Femur (tissue), 1 donor: ENCODE results near the gene BCAS3.
A peak's percentile ranks its signal among the peaks of the same experiment; 100 is the strongest.

Source experiments
- DNase-seq: peaks from one replicate; pipeline ENCODE4 v3.0.0-alpha.2; 2017

Gene BCAS3

DNA sequence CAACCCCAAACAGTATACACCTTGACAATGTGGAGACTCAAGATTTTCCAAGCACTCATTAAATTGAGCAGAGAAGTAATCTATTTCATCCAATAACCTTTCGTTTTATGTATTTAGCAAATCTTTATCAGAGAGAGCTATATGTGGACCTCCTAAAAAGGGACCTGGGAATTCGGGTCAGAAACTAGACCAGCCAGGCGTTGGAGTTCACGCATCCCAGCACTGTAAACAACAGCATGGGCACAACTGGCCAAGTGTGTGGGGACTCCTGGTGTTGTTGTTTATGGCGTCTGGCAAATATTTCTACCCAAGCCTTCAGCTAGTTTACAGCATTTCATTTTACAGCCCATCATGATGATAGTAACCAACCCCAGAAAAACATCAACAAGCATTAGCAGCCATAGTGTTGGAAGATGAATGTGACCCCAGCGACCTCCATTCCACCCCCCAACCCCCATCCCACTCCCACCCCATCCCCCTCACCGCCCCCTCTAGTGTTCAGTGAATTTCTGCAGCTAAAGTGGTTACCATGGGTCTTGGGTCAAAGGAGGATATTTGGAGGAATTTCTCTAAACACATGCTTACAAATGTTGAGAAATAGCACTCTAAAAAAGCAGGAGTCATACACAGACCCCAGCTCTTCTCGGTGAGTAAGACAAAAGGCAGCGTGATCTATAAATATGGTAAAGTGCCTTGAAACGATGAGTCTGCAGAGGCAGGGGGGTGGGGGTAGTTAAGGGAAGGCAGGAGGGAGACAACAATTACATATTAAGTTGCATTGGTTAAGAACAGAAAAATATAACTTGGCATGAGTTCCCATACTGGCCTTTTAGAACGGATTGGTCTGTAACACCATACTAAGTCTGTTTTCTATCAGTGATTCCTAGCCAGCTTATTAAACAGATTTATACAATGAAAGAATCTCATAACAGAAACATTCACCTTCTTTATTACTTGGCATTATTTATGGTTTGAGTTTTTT lies 630.5 kb downstream of the BCAS3 start:
- no peak for DNase-seq

DNA sequence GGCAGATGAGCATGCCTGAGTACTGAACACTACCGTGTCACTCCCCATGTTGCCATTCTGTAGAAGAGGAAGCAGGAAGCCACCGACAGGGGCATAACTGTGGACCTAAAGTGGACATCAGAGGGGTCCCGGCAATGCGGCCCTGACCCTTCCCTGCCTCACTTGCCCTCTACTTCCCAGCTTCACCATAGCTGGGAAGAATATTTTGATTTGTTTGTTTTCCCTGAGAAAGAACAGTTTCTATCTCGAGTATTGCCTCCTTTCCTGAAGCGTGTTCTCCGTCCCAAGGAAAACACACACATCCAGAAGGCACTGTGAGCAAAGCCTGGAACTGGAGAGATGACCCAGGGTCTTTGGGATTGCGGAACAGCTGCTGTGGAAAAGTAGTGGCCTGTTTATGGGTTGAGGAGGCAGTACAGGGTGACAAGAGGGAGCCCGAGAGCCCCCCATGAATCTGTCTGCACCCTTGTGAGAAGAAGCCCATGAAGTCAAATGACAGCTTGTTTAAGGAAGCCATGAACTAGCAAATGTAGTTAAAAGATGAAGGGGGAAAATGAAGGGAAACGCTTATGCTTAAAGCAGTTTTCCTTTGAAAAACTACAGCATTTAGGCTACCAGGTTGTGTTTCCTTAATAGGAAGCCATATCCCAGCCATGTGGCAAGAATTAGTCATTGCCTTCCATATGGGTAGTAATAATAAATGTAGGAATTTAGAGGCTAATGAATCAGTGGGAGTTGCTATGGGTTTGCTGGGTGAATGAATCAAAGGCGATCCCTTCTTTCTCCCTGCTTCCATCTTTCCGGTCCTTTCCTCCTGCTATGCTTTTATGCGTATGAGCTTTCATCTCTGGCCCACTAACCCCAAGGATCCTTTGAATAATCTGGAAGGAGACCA lies 632.0 kb downstream of the BCAS3 start:
- DNase-seq, result no peak

DNA sequence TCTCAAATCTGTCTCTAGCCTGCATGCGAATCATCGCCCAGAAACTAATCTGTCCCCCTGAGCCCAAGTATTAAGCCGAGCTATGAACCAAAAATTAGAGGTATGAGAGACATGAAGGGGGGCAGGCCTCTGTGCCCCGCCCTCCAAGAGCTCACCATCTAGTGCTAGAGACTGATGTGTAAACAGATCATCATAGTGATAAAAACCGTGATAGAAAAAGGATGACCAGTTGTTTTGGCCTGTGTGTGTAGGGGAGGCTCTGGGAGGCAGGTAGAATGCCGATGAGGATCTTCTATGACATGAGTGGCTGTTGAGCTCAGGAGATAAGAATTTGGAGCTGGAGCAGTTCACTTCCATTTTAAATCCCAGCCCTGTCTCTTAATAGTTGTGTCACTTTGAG lies 632.9 kb downstream of the BCAS3 start:
- no peak for DNase-seq

DNA sequence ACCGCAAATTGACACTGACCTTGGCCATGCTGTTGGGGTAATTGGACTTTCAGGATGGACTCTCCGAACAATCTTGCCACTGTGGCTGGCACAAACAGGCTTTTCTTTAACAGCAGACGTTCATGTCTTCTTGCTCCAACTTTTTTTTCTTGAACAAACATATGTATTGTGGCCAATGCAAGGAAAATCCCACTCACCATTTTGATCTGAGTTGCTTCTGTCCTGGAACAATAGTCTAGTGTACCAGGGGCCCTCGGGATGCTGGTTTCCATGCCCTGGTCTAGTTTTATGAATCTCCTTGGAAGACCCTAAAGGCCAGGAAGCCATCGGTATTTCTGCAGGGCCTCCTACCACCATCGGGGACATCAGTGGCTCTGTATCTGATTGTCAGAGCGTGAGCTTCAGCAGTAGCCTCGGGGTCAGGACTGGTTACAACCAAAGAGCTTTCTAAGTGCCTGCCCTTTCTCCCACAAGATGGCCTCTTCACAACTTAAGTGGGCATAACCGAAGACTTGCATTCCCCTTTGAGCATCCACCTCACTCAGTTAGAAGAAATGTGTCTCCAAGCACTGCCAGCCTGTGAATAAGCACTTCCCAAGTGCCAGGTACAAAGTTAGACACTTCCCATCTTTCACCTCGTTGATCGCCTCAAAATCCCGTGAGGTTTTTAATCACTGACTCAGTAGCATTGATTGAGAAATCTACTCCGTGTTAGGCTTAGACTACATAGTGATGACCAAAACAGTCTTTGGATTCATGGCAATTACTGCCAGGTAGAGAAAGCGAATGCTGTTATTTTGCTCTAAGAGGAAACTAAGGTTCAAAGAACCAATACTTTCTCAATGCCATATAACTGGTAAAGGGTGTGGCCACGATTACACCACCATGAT lies 635.0 kb downstream of the BCAS3 start:
- DNase-seq, result no peak

DNA sequence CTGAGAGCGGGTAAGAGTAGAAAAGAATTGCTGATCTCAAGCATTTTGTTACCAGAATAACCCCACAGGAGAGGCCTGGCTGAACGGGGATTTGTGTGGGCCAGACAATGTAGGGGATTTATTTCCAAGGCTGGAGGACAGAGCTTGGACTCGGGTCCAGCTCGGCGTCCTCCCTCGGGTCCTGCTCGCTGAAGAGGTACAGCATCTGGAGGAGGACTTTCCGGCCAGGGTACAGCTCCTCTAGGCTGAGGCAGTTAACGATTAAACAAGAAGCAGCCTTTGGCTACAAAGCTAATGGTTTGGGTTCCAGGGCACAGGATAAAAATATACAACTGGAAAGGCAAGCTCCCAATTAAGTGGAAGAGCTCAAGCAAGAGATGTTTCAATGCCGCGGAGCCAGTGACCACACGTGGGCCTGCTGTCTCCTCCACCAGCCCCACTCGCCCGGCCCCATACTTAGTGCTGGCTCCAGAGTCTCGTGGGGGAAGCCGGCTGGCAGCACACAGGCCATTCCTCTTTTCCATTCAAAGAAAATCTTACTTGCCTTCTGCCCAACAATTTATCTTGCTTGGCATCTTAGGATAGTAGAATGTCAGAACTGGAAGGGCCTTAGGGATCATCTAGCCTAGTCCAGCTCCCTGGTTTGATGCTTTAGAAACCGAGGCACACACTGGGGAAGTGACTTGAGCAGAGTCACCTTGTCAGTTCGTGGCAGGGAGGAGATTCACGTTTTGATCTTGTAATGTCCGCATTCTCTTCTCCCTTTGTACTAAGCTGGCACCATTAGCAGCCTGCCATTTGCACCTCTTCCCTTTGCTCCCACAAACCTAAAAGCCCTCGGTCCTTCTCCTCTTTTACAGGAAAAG lies 636.0 kb downstream of the BCAS3 start:
- peak; percentile 87 for DNase-seq

DNA sequence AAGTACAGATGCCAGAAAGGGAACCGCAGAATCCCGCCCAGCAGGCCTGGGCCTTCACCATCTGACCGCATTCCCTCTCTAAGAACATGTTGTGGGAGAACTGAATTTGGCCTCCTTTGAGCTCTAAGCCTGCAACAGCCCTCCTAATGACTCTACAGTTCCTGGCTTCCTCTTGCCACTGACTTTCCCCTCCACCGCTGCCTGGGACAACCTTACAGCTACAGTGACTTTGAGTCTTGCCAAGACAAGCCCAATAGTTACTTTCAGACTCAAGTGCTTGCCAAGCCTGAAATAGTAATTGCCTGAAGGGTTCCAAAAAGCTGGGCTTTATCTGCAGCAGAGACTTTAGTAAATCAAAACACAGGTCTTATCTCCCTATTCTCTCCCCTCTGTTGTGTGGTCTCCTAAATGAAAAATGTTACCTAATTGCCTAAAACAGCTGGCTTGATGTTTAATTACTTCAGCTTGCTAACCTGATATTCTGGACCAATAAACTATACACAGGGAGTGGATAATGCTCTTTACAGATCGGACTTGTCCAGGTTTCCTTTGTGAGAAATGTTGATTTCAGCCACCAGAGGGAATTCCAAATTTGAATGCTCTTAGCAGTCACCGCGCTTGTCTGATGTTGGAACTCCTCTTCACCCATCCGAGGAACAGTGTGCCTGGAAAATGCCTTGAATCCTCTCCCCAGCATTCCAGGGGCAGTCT lies 636.9 kb downstream of the BCAS3 start:
- DNase-seq, result peak; percentile 88

DNA sequence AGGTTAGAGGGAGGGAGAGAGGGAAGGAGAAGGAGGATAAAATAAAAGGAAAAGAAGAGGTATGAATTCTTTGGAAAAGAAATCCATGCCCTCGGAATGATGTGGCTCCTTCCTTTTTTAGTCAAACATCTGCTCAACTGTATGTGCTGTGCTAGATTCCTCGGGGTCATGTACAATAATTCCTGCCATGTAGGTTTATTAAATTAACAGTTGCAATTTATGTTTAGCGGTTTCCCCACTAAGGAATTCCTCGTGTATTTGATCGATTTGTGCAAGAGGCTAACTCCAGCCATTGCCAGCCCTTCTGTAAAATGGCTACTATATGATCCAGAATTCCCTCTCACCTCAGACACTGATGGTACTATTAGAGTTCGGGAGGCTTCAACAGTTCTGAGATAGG lies 639.0 kb downstream of the BCAS3 start:
- DNase-seq, result no peak

DNA sequence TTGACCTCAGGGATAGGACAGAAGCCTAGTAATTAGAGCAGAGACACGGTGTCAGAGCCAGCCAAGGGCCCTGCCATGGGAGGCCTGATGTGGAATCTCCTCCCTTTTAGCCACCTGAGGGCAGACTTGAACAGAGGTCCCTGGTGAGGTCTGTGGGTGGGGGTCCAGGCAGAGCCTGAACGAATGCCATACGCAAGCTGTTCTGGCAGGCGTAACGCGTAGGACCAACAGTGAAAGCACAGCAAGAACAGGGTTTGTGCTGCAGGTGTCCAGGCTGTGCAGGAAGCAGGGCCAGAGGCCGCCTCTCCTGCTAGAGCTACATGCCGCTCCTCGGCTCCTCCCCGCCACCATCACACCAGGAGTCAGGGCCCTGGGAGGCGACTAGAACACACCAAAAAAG lies 640.1 kb downstream of the BCAS3 start:
- DNase-seq, result no peak

DNA sequence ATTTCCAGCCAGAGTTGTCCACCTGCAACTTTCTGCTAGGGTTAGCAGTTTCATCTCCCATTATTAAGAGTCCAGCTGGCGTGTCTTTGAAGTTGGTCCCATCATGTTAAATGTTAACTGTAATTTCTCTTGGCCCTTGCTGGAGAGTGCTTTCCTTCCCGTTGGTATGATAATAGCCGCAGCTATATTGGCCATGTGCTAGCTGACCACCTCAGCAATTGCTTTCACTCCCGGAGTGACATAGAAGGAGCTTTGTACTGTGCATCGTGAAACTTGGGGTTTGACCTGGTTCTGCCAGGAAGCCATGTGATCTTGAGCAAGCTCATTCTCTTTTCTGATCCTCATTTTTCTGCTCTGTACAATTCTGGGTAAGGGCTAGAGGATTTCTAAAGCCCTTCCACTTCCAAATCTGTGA lies 641.0 kb downstream of the BCAS3 start:
- DNase-seq, result no peak

DNA sequence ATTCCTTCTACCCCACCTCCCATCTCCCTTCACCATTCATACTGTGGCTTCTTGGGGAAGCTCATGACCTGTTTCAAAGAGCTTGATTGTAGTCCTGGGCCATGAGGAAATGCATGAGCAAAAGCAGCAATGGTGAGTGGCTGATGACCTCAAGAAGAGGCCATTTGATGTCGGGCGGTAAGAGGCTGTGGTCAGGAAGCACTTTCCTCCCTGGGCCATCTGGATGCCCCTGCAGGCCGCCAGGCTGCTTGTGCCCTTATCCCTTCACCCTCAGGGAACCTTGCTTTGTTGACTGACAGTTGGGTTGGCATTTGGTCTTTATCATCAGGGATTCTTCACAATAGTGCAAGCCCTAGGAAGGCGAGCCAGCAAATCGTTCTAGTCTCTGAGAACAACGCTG lies 643.7 kb downstream of the BCAS3 start:
- DNase-seq, result no peak

DNA sequence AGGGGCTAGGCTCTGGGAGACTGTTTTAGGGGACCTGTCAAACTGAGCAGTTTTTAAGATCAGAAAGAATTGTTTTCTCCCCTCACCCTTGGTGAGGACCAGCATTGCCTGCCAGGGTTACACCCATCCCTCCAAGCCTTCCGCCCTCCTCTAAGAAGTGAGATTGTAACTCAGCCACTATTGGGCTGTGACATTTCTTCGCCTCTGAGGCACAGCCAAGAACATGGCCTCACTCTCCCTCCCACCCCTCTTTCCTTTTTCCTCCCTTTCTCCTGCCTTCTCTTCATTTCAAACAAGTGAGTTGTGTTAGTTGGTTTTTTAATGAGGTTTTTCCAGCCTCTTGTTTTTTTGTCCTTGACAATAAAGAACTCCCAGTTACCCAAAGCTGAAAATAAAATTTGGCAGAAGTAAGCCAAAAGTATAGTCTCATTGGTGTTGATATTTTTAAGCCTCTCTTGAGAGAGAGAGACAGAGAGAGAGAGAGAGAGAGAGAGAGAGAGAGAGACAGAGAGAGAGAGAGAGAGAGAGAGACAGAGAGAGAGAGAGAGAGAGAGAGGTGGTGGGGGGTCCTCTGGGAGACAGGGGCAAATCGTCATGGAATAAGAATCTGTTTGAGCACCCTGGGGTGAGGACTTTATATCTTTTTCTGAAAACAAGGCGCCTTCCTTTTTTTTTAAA lies 644.8 kb downstream of the BCAS3 start:
- no peak for DNase-seq

DNA sequence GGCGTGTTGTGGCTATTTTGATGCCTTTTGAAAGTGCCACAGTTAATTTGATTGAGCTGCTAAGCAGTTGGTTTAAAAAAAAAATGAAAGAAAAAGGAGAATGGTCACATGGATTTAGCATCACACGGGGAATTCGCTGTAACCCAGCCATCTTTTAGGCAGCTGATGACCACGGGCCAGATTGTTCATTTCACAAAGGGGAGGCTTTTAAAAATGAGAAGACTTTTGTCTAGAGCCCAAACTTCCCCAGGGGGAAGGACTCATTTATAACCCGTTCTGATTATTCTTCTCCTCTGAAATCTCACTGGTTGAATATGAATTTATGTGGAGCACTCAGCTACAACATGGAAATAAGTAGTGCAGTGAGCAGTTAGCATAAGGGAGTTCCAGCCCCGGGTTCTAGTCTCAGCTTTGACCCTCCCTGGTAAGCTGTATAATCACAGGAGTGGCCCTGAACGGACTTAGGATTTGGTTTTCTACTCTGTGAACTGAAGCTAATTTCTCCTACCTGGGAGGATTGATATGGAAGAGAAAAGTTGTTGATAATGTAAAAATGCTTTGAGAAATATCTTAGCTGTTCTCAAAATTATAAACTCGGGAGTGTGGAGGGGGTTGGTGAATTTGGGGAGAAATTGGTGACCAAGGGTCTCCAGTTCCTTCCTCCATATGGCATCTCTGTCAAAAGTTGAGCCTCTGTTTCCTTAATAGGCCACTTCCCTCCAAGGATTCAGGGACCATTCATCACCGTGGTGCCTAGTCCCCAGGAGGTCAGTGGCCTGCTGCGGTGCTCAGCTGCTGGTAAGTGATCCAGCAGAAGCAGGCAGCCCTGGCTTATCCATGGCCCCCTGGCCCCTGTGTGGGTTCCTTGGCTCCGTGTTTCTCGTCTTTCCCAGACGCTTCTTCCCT lies 645.6 kb downstream of the BCAS3 start:
- DNase-seq, result no peak

DNA sequence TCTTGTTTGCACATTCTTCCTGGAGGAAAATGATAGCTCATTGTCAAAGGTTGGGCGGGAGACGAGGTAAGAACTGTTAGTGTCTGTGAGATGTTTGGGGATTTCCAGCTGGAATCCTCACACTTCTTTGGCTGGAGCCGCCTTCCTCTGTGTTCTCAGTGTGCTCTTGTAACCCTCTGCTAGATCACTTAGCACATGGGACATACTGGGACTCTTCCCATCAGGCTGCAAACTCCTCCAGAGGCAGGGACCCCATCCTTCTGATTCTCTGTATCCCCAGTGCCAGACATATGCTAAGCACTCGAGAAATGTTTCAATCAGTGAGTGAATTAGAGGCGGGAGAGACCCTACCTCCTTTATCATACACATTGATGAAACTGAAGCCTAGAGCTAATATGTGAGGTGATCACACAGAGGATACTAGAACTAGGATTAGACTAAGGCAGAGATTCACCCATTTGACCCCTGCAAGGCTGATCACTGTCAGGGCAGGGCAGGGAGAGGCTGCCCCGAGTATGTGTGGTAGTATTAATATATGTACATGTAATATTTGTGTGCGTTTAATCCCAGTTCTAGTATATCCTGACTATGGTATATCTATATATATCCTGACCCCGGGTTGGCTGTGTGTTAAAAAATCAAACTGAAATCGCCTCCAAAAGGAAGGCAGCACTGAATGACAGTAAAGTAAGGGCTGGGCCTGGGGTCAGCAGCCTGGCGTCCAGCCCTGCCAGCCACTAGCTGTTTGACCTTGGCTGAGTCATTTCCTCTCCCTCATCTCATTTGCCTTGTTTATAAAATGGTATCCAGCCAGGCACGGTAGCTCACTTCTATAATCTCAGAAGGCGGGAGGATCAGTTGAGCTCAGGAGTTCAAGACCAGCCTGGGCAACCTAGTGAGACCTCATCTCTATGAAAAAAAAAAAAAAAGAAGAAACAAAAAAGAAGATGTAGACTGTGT lies 646.5 kb downstream of the BCAS3 start:
- DNase-seq, result peak; percentile 50

DNA sequence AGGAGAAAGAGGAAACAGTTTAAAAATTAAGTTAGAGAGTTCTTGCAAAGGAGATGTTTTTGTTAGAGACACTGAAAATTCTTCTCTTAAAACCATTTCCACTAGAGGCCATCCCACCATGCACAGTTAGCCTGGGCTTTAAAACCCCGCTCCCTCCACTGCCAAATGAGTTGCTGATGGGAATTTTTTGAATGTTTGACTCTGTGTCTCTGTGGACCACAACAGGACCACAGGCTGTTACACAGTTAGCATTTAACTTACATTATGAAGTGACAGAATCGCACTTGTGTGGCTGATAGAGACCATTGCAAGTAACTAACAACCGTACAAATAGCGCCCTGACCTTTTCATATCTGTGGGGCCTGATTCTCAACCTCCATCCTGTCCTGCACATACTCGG lies 647.3 kb downstream of the BCAS3 start:
- DNase-seq, result no peak

DNA sequence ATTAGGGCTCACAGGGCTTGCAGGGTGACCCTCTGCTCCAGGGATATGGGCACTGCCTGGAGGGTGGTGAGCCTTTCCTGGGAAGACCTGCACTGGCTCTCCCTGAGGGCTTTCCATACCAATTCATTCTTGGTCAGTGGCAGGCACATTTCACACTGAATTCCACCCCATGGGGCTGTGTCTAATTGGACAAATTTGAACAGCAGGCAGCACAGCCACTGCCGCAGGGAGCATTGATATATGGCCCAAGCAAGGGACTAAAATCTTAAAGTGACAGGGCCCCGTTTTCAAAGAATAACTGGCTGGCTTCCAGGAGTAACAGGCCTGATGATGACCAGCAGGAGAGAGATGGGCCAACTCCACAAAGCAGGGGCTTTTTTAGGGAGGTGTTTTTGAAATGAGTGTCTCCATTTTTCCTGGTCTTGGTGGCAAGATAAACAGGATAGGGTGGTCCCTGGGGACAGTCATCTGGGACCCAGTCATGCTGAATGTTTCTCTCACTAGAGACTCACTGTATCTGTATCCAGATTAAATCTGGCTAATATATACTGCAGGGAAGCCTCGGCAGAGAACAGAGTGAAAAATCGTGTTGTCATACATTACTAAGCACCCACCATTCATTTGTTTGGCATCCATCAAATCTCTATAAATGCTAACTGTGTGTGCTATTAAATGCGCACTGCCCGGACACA lies 647.9 kb downstream of the BCAS3 start:
- no peak for DNase-seq

DNA sequence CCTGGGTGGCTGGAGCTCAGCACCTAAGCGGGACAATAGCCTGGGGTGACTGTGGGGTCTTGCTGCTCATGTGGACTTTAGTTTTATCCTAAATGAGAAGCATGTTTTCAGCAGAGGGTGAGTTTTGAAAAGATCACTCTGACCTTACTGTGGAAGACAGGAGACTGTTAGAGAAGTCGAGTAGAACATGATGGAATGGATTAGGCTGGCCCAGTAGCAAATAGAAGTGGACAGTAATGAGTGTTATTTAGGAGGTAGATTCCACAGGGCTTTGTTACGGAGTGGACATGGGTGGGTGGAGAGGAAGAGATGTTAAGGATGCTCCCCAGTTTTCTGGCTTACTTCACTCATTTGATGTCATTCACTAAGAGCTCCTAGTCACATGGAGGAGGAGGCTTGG lies 648.7 kb downstream of the BCAS3 start:
- no peak for DNase-seq

DNA sequence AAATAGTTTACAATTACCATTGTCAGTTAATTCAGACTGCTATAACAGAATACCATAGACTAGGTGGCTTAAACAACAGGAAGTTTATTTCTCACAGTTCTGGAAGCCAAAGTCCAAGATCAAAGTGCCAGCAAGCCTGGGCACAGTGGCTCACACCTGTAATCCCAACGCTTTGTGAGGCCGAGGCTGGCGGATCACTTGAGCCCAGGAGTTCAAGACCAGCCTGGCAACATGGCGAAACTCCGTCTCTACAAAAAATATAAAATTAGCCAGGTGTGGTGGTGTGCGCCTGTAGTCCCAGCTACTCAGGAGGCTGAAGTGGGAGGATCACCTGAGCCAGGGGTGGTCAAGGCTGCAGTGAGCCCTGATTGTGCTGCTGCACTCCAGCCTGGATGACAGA lies 650.7 kb downstream of the BCAS3 start:
- DNase-seq, result no peak
